HEK293T (cell line): Measurements from ENCODE around the gene ORM2.

ENCODE experiments used
- CTCF ChIA-PET: fragments of 350-600 bp; formaldehyde crosslinking; extraction: SDS; loops from one replicate; lab custom pipeline; 2021; ENCODE audit warnings: antibody characterized with exemption, inconsistent platforms; lab: Yijun Ruan, JAX
- POLR2A ChIA-PET: fragments of 350-600 bp; formaldehyde crosslinking; extraction: SDS; loops from one replicate; lab custom pipeline; 2020; ENCODE audit warnings: antibody characterized with exemption, inconsistent platforms; lab: Yijun Ruan, JAX
- DNase-seq: peaks from one replicate; pipeline ENCODE4 v3.0.0; 2012; ENCODE audit warnings: mixed read lengths; ENCODE audit errors: extremely low spot score
- ARNT ChIP-seq: fragments of 450-650 bp; IDR thresholded peaks from 2 replicates; pipeline ENCODE4 v1.6.1; 2017; ENCODE audit warnings: mild to moderate bottlenecking
- BHLHE40 ChIP-seq: fragments of 450-650 bp; IDR thresholded peaks from 2 replicates; pipeline ENCODE4 v1.6.1; 2016; ENCODE audit warnings: mild to moderate bottlenecking, moderate library complexity, borderline replicate concordance
- CTBP1 ChIP-seq: fragments of 450-650 bp; IDR thresholded peaks from 2 replicates; pipeline ENCODE4 v1.6.1; 2016; ENCODE audit warnings: borderline replicate concordance
- ELF4 ChIP-seq: fragments of 450-650 bp; IDR thresholded peaks from 2 replicates; pipeline ENCODE4 v1.6.1; 2017; ENCODE audit warnings: antibody characterized with exemption
- FOXA1 ChIP-seq: fragments of 450-650 bp; IDR thresholded peaks from 2 replicates; pipeline ENCODE4 v1.6.1; 2016; ENCODE audit warnings: mild to moderate bottlenecking
- FOXK2 ChIP-seq: fragments of 450-650 bp; IDR thresholded peaks from 2 replicates; pipeline ENCODE4 v1.6.1; 2016; ENCODE audit warnings: mild to moderate bottlenecking
- FOXM1 ChIP-seq: fragments of 450-650 bp; IDR thresholded peaks from 2 replicates; pipeline ENCODE4 v1.6.1; 2017; ENCODE audit warnings: mild to moderate bottlenecking, borderline replicate concordance
- HDGF ChIP-seq: fragments of 450-650 bp; IDR thresholded peaks from 2 replicates; pipeline ENCODE4 v1.6.1; 2017; ENCODE audit warnings: antibody characterized with exemption, borderline replicate concordance
- L3MBTL2 ChIP-seq: fragments of 450-650 bp; conservative IDR thresholded peaks from 2 replicates; pipeline ENCODE4 v1.6.1; 2016; ENCODE audit warnings: mild to moderate bottlenecking
- LEF1 ChIP-seq: fragments of 450-650 bp; IDR thresholded peaks from 2 replicates; pipeline ENCODE4 v1.6.1; 2017; ENCODE audit warnings: mild to moderate bottlenecking, borderline replicate concordance
- NFRKB ChIP-seq: fragments of 450-650 bp; IDR thresholded peaks from 2 replicates; pipeline ENCODE4 v1.6.1; 2016; ENCODE audit warnings: mild to moderate bottlenecking, moderate library complexity
- SP1 ChIP-seq: fragments of 450-650 bp; IDR thresholded peaks from 2 replicates; pipeline ENCODE4 v1.6.1; 2017
- SUZ12 ChIP-seq: fragments of 450-650 bp; IDR thresholded peaks from 2 replicates; pipeline ENCODE4 v1.6.1; 2016; ENCODE audit warnings: mild to moderate bottlenecking
- TARDBP ChIP-seq: fragments of 450-650 bp; IDR thresholded peaks from 2 replicates; pipeline ENCODE4 v1.6.1; 2016
- ZNF384 ChIP-seq: fragments of 450-650 bp; IDR thresholded peaks from 2 replicates; pipeline ENCODE4 v1.6.1; 2016
- TF ChIP-seq, protein P1 (sequence below): fragments of 450-650 bp; IDR thresholded peaks from 2 replicates; pipeline ENCODE4 v1.6.1; 2016

The ORM2 gene

DNA sequence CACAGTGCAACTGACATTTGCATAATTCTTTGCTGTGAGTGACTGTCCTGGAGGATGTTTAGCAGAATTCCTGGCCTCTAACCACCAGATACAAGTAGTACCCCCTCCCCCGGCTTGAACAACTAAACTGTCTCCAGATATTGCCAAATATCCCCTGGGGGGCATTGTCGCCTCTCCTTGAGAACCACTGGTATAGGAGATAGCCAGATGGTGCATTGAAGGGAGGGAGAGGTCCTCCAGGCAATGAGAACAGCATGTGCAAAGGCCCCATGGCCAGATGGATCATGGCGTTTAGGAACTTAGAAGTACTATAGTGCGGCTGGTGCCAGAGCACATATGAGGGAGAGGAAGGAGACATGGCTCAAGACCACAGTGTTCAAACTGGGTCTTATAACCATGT is 25.7 kb upstream of the ORM2 start:
- ChIA-PET CTCF (interaction anchor here (0.9 to 1.1 kb wide), 2 partner anchors 9 to 16 kb away, joined by 3 read pairs; no protein-coding TSS in a partner anchor), POLR2A (no interaction called here)
- no peak for DNase-seq
- TF ChIP-seq HDGF, result no peak
- TF ChIP-seq SUZ12, result no peak
- TF ChIP-seq FOXK2, result no peak
- no peak for TF ChIP-seq FOXA1
- TF ChIP-seq FOXM1, result no peak
- no peak for TF ChIP-seq SP1
- TF ChIP-seq NFRKB, result no peak
- no peak for TF ChIP-seq BHLHE40
- no peak for TF ChIP-seq LEF1
- no peak for TF ChIP-seq TARDBP
- TF ChIP-seq, protein P1, sequence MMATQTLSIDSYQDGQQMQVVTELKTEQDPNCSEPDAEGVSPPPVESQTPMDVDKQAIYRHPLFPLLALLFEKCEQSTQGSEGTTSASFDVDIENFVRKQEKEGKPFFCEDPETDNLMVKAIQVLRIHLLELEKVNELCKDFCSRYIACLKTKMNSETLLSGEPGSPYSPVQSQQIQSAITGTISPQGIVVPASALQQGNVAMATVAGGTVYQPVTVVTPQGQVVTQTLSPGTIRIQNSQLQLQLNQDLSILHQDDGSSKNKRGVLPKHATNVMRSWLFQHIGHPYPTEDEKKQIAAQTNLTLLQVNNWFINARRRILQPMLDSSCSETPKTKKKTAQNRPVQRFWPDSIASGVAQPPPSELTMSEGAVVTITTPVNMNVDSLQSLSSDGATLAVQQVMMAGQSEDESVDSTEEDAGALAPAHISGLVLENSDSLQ, result no peak
- TF ChIP-seq ZNF384, result no peak
- no peak for TF ChIP-seq CTBP1
- TF ChIP-seq ARNT, result no peak

DNA sequence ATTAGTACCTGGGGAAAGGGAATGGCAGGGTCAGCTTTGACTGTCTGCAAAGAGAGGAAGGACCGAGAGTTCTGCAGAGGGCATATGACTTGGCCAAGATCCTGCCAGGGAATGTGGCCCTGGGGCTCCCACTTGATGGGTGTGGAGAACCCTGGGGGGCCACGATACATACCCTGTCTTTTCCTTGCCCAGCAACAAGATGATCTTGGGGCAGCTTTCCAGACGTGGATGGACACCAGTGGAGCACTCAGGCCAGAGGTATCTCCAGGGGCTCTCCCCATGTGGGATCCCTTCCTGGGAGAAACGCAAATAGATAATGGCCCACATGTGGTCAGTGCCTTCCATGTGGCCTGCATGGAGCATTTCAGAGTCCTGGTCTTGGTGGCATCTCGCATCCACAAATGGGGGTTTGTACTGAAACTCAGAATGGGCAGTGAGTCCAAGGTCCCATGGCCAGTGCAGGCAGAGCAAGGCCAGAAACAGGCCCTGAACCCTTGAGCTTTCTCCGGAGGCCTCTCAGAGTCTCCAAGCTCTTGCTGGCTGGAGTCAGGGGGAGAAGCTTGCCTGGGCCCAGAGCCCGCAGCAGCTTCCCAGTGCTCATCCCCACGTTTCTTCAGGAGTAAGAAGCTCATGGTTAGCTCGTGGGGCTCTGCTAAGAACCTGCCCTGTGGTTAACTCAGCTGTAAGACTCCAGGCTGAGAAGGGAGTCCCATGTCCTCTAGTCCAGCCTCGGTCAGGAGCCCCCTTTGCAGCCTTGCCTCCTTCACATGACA is 25.1 kb upstream of the ORM2 start:
- TF ChIP-seq FOXA1 (no peak), HDGF (no peak), TARDBP (no peak), ARNT (no peak), FOXK2 (no peak), SUZ12 (no peak), CTBP1 (no peak), BHLHE40 (no peak), ZNF384 (no peak), ELF4 (no peak), L3MBTL2 (no peak), FOXM1 (no peak), SP1 (no peak), NFRKB (no peak)
- TF ChIP-seq, protein P1, result no peak
- POLR2A ChIA-PET, result no interaction called here
- CTCF ChIA-PET, result interaction anchor here (0.6 to 1.1 kb wide), 6 partner anchors 9 to 331 kb away, joined by 3 to 4 read pairs (median 3); no protein-coding TSS in a partner anchor
- DNase-seq, result no peak

DNA sequence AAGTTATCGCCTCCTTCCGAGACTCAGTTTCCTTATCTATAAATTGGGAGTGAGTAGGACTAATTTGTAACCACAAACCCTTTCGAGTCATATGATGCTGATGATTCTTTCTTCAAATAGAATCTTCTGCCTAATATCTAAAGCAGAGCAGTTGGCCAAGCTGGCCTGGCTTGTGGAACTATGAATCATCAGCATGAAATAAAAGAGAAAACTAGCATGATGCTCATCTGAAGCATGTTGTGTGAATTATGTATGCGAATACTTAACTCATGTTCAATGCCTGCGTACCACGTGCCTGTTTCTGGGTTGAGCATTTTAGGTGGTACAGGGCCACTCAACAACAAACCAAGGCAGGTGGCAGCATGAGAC is 21.8 kb upstream of the ORM2 start:
- CTCF ChIA-PET, result interaction anchor here (0.6 to 1.0 kb wide), 2 partner anchors 17 to 225 kb away, joined by 3 read pairs; no protein-coding TSS in a partner anchor
- DNase-seq, result no peak
- POLR2A ChIA-PET, result no interaction called here
- TF ChIP-seq NFRKB (no peak), SUZ12 (no peak), ELF4 (no peak), BHLHE40 (no peak), FOXA1 (no peak), ARNT (no peak), SP1 (no peak), FOXK2 (no peak), CTBP1 (no peak), L3MBTL2 (no peak), LEF1 (no peak), TARDBP (no peak)
- TF ChIP-seq, protein P1, result no peak

DNA sequence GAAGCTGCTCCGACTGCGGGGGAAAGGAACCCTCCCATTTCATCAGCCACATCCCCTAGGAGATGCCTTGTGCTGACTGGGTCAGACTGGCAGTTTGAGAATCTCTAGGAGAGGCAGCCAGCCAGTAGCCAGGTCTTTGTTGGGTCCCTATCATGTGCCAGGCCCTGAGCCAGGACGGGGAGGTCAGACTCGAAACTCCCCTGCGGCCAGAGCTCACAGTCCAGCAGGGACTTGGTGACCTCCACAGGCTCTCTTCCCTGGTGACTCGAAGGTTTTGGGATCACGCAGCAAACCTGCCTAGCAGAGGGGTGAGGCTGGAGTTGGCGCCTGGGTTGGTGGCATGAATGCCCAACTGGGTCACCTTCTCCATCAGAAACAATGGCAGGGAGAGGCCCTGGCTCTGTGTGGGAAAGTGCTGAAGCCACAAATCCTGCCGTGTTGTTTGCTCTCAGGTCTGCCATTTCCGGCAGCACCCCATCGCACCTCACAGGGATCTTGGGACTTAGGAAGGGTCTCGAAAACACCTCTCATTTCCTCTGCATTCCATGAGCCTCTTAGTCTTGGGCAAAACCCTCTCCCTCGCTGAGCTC is 21.2 kb upstream of the ORM2 start:
- no peak for DNase-seq
- CTCF ChIA-PET, result interaction anchor here (0.6 to 1.0 kb wide), 2 partner anchors 226 to 1034 kb away, joined by 3 read pairs; no protein-coding TSS in a partner anchor
- POLR2A ChIA-PET, result no interaction called here
- no peak for TF ChIP-seq LEF1

DNA sequence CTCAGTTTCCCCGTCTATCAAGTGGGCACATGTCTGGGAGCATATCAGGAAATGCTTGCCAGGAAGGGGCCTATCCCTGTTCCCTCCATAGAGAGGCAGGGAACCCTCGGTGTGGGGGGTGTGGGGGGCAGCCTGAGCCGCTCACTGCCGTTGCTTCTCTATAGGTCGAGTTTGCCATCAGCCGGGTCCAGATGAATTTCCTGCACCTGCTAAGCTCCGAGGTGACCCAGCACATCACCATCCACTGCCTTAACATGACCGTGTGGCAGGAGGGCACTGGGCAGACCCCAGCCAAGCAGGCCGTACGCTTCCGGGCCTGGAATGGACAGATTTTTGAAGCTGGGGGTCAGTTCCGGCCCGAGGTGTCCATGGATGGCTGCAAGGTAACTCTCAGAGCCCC is 20.6 kb upstream of the ORM2 start:
- no peak for DNase-seq
- ChIA-PET POLR2A (no interaction called here), CTCF (no interaction called here)
- TF ChIP-seq TARDBP, result no peak
- no peak for TF ChIP-seq FOXA1
- TF ChIP-seq ARNT, result no peak
- no peak for TF ChIP-seq L3MBTL2
- no peak for TF ChIP-seq FOXK2
- TF ChIP-seq FOXM1, result no peak
